Nephron progenitor cell (in vitro differentiated cells): ENCODE results near the gene ANTXR1.

Source experiments
- DNase-seq: peaks from one replicate; pipeline ENCODE4 v3.0.0; 2021
- H3K27ac Mint-ChIP-seq: 2 replicates; pipeline ENCODE4 v1.8.0; 2021; ENCODE audit warnings: mild to moderate bottlenecking, moderate library complexity, mixed read lengths
- H3K27me3 Mint-ChIP-seq: 2 replicates; pipeline ENCODE4 v1.8.0; 2021; ENCODE audit warnings: mild to moderate bottlenecking, low read depth, mixed read lengths; ENCODE audit not compliant: poor library complexity
- H3K36me3 Mint-ChIP-seq: 2 replicates; pipeline ENCODE4 v1.8.0; 2021; ENCODE audit warnings: low read depth, mixed read lengths
- H3K4me1 Mint-ChIP-seq: 2 replicates; pipeline ENCODE4 v1.8.0; 2021; ENCODE audit warnings: mixed read lengths
- H3K4me3 Mint-ChIP-seq: 2 replicates; pipeline ENCODE4 v1.8.0; 2021; ENCODE audit warnings: mild to moderate bottlenecking, moderate library complexity, mixed read lengths
- H3K9me3 Mint-ChIP-seq: 2 replicates; pipeline ENCODE4 v1.8.0; 2021; ENCODE audit warnings: mild to moderate bottlenecking, moderate library complexity, mixed read lengths
- CTCF ChIP-seq: fragments of 200-600 bp; sonication (generic); IDR thresholded peaks from 2 replicates; pipeline ENCODE4 v1.5.0; 2021; ENCODE audit warnings: antibody characterized with exemption

ANTXR1 gene

DNA sequence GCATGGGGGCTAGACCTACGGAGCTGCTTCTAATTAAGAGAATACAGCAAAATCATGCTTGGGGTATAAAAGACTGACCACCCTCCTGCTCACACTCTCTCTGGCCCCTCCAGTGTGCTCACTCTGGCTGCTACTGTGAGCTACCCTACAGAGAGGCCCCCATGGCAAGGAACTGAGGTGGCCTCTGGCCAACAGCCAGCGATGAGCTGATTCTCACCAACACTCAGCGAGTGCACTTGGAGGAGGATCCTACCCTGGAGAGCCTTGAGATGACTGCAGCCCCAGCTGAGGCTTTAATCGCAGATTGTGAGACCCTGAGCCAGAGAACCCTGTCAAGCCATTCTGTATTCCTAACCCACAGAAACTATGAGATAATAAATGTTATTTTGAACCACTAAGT lies 285.9 kb downstream of the ANTXR1 start:
- no peak for DNase-seq
- Mint-ChIP-seq H3K4me3 (no peak overlapping the region), H3K27me3 (peaks cover 24% of the 10 kb centered on the region), H3K36me3 (no peaks in the 10 kb centered on the region), H3K27ac (no peak overlapping the region), H3K4me1 (no peaks in the 10 kb centered on the region), H3K9me3 (peaks cover 5% of the 10 kb centered on the region)
- TF ChIP-seq CTCF = no peak
